NCI-H1105 treated with DMSO at 0.1 percent for 48 hours (cell line): Measurements from ENCODE around the gene CHURC1.
A peak's percentile ranks its signal among the peaks of the same experiment; 100 is the strongest.

Source experiments
- DNase-seq: peaks from one replicate; lab custom pipeline; 2025; lab: John Stamatoyannopoulos, UW

Gene CHURC1

DNA sequence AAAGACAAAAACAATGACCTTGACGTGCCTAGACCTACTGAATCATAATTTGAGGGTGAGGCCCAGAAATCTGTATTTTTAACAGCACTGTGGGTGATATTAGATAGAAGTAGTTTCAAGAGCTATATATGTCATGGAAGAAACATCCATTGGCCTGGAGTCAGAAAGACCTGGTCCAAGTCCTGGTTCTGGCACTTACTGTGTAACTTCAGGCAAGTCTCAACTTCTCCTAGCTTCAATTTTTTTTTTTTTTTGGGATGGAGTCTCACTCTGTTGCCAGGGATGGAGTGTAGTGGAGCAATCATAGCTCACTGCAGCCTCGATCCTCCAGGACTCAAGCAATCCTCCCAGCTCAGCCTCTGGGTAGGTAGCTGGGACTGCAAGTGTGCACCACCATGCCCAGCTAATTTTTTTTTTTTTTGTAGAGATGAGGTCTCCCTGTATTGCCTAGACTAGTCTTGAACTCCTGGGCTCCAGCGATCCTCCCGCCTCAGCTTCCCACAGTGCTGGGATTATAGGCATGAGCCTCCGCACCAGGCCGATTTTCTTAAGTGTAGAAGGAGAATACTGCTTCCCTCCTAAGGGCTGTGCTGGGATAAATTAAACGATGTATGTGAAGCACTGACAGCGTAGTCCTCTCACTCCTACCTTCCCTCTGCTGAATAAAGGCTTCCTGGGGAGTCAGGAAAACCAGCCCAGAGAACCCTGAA is 42.6 kb downstream of the CHURC1 start:
- DNase-seq: no peak

DNA sequence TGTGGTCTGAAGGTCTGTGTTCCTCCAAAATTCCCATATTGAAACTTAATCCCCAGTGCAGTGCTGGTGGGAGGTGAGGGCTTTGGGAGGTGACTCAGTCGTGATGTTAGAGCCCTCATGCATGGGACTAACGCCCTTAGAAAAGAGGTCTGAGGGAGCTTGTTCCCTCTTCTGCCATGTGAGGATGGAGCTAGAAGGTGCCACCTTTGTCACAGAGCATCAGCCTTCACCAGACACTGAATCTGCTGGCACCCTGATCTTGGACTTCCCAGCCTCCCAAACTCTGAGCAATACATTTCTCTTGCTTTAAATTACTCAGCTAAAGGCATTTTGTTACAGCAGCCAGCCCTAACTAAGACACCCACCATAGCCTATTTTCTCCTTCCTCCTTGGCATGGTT is 43.9 kb downstream of the CHURC1 start:
- no peak for DNase-seq

DNA sequence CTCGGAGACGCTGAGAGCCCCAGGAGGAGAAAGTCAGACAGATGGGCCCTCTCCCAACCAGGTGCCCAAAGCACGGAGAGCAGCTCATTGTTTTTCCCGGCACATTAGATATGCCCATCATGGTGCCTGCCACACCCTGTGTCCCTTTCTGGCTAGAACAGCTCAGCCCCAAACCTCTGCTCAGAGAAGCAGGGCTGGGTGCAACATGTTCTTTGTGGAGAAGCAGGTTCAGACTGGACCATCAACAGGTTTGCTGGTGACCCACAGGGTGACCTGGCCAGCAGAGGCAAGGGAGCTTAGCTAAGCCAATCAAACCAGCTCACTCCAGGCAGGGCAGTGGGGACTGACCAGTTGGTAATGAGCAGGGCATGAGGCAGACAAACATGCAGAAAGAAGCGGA is 44.5 kb downstream of the CHURC1 start:
- DNase-seq: no peak

DNA sequence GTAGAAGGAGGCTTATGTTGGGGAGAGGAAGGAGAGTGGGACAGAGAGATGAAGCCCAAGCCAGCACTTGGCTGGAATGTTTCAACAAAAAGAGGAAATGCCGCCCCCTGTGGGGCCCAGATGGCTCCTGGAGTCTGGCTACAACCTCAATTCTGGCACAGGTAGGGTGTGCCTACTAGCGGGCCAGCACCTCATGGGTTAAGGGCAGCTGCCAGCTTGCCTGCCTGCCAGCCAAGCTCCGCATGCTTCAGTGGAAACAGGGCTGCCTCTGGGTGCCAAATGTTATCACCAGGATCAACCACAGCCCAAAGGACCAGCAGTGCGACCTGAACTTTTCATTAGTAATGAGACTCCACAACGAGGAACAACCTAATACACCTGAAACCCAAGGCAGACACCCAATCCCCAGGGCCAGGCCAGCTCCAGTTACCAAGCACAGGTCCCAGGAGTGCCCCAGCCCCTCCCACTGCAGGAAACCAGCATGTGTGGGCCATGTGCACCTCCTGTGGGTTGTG is 46.6 kb downstream of the CHURC1 start:
- peak; percentile 20 for DNase-seq

DNA sequence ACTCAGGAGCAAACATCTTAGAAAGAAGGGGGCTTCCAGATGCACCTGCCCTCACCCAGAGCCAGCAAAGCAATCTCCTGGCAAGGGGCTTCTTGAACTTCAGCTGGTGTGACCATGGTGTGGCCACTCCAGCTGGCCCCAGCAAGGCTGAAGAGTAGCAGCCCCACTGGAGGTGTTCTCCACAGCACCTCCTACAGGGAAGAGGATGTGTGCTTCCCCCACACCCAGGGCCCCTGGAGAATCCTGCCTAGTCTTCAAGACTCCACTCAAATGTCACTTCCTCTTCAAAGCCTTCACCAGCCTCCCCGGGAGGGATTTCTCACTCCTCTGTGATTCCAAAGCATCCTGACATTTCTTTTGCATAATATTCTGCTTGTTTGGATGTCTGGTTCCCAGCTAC is 49.4 kb downstream of the CHURC1 start:
- DNase-seq: no peak

DNA sequence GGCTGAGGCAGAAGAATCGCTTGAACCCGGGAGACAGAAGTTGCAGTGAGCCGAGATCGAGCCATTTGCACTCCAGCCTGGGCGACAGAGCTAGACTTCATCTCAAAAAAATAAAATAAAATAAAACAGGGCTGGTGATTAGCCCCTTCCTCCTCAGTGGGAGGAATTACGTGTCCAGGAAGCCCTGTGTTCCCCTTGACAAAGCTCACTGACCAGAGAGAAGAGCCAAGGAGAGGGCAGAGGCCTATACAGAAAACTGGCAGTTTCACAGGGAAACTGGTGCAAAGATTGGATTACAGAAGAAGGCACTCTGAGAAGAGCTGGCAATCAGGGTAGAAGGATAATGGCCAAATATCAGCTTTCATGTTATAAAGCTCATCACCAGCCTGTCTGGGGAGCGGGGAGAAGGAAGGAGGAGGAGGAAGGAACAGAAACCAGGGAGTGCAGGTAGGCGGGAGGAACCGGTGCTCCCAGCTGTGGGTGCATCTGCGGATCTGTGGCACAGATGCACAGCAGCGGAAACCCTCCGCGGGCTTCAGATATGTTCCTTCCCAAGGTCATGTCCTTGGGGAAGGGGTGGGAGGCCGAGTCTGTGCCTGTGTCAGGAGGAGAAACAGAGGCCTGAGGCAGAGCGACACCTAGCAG is 51.2 kb downstream of the CHURC1 start:
- no peak for DNase-seq

DNA sequence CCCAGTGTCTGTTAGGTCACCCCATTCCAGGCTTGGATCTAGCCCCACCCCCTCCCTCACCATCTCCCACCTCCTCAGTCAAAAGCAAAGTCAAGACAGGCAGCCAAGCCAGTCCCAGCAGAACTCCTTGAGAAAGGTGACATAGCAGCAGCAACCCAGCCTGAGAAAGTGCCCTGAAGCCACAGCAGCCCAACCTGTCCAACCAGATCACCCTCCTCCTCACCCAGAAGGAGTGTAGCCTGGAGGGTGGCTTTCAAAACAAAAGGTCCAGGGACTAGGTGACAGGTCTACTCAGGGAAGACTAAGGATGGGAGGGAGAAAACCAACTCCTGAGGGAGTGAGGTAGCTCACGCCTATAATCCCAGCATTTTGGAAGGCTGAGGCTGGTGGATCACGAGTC is 52.7 kb downstream of the CHURC1 start:
- DNase-seq: no peak

DNA sequence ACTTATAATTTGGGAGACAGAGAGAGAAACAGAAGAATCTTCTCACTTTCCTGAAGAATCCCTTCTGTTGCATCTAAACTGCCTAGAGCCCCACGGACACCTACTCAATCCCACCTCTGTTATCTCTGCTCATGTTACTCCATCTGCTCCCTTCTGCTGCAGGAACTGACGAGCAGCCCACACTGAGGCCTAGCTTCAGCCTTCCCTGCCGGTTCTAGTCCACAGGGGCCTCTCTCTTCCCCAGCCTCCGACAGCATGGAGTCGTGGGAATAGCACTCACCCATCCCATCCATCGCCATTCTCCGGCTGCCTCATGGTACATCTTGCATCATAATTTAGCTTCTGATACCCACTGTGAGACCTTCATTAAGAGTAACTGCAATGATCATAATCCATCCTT is 53.9 kb downstream of the CHURC1 start:
- DNase-seq: no peak

DNA sequence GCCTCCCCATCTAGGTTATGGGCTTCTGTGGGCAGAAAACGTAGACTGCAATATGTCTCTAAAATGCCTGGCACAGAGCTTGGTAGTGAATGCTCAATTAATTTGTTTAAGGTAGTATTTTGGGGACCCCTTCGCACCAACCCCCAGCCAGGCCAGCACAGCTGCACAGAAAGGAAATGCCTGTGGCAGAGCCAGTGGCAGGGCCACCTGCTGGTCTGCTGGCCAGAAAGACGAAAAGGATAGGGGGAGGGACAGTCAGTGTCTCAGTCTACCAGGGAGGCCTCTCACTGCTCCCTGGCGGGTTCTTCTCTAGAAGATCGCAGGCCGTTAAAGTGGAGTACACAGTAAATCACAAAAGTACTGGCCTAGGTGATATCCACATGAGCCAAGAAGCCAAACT is 54.4 kb downstream of the CHURC1 start:
- no peak for DNase-seq

DNA sequence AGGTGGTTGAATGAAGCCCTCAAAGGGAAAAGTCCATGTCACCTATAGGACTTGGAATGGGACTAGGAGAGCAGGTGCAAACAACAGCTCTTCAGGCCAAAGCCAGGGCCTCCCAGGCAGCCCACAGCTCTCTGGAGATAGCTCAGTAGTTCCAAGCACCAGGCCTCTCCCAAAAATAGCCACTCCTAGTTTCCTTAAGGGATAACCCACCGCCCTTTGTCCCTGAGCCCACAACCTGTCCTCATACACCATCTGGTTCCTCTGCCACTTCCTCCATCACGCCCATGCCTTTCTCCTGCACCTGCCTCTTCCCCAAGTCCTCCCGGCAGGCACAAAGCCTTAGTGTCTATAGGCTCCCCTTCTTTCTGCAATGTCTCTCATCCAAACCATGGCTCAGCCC is 55.8 kb downstream of the CHURC1 start:
- DNase-seq: no peak

DNA sequence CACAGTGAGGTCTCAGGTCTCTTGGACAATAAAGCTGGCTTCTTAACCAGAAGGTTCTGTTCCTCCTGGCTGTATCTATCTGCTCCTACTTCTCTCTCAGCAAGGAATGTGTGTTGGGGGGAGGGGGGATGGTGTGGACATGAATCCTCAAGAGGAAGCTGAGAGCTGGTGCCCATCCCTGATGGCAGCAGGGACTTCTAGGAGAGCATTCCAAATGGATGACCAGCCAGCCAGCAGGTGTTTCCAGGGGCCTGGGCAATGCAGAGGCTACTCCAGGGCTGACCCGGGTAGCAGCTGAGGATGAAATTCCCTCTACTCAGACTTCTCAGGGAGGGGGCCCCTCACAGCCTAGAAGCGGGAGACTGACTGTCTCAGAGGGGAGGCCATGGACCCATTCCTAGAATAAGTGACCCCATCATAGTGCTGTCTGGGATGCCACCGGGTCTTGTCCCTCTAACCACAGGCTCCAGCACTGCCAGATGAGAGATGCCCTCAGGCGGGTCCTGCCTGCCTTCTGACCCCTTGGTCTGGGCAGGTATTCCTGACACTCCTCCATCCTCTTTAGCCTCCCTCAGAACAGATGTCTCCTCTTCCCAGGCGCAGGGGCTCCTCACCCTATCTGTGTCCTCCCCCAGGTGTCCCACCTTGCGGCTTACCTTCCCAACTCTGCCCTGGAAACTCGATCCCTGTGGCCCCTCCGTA is 56.7 kb downstream of the CHURC1 start:
- DNase-seq: no peak

DNA sequence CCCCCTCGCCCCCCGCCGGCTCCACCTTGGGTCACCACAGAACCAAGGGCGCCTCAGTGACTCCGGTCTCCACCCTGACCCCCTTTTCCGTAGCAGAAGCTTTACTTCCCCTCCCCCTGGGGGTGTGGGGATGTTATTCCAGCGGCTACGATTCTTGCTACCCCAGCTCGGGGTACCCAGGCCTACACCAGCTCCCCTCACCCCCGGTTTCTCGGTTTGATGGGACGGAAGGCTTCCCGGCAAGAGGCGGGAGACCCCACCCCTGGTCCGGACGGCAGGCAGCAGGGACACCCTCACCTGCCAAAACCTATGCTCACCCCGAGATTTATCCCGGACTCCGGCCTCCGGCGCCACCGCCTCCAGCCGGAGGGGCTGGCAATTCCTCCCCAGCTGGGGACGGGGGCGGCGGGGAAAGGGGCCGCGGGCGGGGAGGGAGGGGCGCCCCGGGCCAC is 57.3 kb downstream of the CHURC1 start:
- DNase-seq: no peak

DNA sequence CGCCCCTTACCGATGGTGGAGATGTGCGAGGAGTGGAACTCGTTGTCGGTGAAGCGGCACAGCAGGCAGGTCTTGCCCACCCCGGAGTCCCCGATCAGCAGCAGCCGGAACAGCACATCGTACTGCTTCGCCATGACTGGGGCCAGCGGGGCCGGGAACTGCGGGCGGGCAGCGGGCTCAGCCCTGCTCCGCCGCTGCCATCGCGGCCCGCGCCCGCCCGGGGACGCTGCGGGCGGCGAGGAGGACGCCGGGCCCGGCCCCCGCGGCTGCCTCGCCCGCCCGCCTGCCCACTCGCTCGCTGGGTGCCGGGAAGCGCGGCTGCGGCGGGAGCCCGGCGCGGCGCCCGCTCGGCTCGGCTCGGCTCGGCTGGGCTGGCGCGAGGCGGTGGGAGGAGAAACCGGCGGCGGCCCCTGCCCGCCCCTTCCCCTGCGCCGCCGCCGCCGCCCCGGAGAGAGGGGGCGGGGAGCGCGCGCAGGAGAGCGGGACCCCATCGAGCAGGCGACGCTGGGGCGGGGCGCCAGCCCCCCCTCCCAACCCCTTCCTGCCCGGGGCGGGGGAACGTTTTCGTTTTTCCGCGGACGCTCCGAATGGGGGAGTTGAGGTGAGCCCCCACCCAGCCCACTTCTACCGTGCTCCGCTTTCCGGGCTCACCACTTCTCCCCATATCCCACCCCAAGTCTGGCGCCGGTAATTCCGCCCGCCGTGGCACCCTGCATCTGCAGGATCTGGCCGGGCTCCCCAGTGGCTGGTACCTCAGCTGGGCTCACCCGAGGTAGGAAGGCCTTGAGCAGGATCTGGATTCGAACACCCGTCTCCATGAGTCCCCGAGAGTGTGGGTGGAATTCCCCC is 57.9 kb downstream of the CHURC1 start, which contains the start of gene RAB15:
Gene RAB15, minus strand, starts transcription at position 394 of the 849 bp plus-strand sequence. Its CDS starts 260 bp downstream, at position 134.
- DNase-seq: peak; percentile 58

DNA sequence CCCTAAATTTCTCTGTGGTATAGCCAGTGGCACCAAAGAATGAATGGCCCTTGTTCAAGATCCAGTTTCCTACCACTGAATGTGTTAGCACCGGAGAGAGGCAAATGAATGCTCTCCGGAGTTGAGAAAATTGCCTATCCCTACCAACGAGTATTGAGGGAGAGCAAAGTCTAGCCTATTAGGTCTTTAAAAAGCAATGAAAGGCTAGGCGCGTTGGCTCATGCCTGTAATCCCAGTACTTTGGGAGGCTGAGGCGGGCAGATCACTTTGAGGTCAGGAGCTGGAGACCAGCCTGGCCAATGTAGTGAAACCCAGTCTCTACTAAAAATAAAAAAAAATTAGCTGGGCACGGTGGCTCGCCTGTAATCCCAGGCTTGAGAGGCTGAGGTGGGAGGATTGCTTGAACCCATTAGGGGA is 58.8 kb downstream of the CHURC1 start:
- peak; percentile 7 for DNase-seq

DNA sequence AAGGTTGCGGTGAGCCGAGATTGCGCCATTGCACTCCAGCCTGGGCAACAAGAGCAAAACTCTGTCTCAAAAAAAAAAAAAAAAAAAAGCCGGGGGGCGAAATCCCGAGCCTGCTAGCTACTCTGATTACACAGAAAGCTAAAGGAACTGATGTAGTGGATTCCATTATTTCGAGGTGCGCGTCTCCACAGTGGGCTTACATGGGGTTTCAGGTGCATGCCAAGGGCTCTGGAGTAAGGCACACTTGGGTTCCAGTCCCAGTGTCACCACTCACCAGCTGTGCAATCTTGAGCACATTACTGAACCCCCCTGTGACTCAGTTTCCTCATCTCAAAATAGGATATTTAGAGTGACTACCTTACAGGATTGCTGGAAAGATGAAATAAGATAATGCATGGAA is 59.6 kb downstream of the CHURC1 start:
- DNase-seq: no peak

DNA sequence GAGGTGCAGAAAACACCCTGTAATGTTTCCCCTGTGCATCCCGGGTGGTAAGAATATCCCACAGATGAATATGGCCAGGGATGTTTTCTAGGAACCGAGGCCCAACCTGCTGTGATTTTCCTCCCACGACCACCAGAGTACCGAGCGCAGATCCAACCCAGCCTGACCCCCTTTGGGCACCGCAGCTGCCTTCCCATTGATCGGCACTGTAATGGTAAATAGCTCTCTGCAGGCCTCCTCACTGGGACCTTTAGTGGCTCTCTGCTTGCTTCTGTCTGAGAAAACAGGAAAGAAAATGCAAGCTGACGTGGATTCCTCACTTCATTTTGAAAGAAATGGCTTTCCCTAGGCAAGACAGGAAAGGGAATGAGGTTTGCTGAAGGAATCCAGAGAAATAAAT is 60.3 kb downstream of the CHURC1 start:
- DNase-seq: no peak

DNA sequence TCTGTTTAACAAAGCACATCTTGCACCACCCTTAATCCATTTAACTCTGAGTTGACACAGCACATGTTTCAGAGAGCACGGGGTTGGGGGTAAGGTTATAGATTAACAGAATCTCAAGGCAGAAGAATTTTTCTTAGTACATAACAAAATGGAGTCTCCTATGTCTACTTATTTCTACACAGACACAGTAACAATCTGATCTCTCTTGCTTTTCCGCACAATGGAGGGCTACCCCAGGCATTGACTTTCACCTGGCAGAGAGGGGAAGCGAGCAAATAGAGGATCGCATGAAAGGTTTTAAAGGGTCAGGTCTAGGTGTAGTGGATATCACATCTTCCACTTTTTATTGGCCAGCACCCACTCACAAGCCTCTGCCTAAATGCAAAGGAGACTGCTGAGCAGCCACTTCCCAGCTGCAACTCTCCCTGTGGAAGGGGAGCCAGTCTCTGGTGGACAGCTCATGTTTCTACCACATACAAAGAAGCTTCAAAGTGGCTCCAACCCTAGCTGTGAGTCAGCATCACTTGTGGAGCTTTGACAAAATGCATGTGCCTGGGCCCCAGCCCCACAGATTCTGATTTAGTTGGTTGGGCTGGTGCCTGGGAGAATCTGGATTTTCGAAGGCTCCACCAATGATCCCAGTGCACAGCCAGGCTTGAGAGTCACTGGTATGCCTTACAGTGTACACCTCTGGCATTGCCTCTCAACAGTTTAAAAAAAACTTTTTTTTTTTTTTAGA is 65.2 kb downstream of the CHURC1 start:
- no peak for DNase-seq

DNA sequence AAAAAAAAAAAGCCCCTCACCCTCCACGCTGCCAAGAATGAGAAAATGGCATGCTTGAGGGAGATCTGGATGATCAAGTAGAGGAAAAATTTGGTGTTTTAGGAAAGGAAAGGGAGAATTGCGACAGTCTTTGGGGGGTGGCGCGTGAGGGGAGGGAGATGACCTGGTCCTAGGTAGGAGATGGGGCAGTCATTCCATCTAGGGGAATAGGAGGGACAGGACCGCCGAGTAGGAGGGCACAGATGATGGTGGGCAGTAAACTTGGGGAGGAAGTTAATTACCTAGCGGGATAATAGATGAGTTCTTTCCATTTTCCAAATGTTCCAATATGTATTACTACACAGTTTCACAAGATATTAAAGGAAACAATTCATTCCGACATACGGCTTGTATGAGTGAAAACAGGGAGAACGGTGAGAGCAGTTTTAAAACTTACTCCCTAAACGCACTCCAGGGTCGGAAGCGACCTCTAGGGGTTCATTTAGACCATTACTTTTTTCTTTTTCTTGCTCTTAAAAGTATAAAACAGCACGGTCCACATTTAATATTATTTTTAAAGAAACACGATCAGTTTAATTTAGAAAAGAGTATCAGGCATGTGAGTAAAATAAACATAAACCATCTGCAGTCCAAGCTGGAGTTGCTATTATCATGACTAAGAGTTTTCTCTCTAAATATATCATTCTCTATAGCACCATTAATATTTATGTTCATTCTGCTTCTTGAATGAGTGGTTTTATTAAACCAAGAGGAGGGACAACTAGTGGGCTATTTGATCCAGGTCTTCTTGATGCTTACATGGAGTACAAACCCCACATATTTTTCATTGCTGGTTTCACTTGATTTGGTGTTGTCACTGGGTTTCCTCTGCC is 69.4 kb downstream of the CHURC1 start:
- peak; percentile 55 for DNase-seq
